ENCODE data around the gene ITGA2.
"Not testable (repeated sequence)": the region's sequence is repeated elsewhere in the genome, so short reads cannot be mapped to it uniquely, and the experiment has no call there.

The ITGA2 gene

GRCh38 chr5:52989025-52989780 lies at the start of gene ITGA2:
TSS of gene ITGA2 (plus strand) at chr5:52989352. CDS start at chr5:52989469, 117 bp downstream.
- DNase-seq (ENCODE audit: low spot score): peak; percentile 73

GRCh38 chr5:52943285-52943684 lies 45.9 kb upstream of the ITGA2 start:
- DNase-seq (ENCODE audit: low spot score): no peak

- DNase-seq (ENCODE audit: low spot score): no peak
These were observed 45.3 kb upstream of the ITGA2 start for GRCh38 chr5:52943808-52944207.

- no peak for DNase-seq (ENCODE audit: low spot score)
These were observed 44.1 kb upstream of the ITGA2 start for GRCh38 chr5:52945040-52945439.

GRCh38 chr5:52947208-52947607 lies 41.9 kb upstream of the ITGA2 start:
- DNase-seq (ENCODE audit: low spot score): no peak

- no peak for DNase-seq (ENCODE audit: low spot score)
These were observed 41.3 kb upstream of the ITGA2 start for GRCh38 chr5:52947851-52948250.

- no peak for DNase-seq (ENCODE audit: low spot score)
These were observed 40.6 kb upstream of the ITGA2 start for GRCh38 chr5:52948418-52949076.

- DNase-seq (ENCODE audit: low spot score): no peak
These were observed 38.5 kb upstream of the ITGA2 start for GRCh38 chr5:52950686-52951085.

- no peak for DNase-seq (ENCODE audit: low spot score)
These were observed 36.7 kb upstream of the ITGA2 start for GRCh38 chr5:52952483-52952882.

GRCh38 chr5:52956014-52956413 lies 33.1 kb upstream of the ITGA2 start:
- DNase-seq (ENCODE audit: low spot score): no peak

GRCh38 chr5:52956915-52957747 lies 32.0 kb upstream of the ITGA2 start:
- DNase-seq (ENCODE audit: low spot score): no peak

- no peak for DNase-seq (ENCODE audit: low spot score)
These were observed 27.9 kb upstream of the ITGA2 start for GRCh38 chr5:52961274-52961681.

- no peak for DNase-seq (ENCODE audit: low spot score)
These were observed 25.5 kb upstream of the ITGA2 start for GRCh38 chr5:52963636-52964035.

GRCh38 chr5:52964138-52964537 lies 25.0 kb upstream of the ITGA2 start:
- no peak for DNase-seq (ENCODE audit: low spot score)

GRCh38 chr5:52976157-52976556 lies 13.0 kb upstream of the ITGA2 start:
- not testable (repeated sequence) for DNase-seq (ENCODE audit: low spot score)

- no peak for DNase-seq (ENCODE audit: low spot score)
These were observed 11.8 kb upstream of the ITGA2 start for GRCh38 chr5:52977264-52977897.

GRCh38 chr5:52981507-52981906 lies 7.6 kb upstream of the ITGA2 start:
- no peak for DNase-seq (ENCODE audit: low spot score)

GRCh38 chr5:52983731-52984636 lies 5.2 kb upstream of the ITGA2 start:
- DNase-seq (ENCODE audit: low spot score): no peak

- DNase-seq (ENCODE audit: low spot score): no peak
These were observed 3.8 kb upstream of the ITGA2 start for GRCh38 chr5:52985306-52985705.

- DNase-seq (ENCODE audit: low spot score): no peak
These were observed 1.3 kb upstream of the ITGA2 start for GRCh38 chr5:52987711-52988331.

Data from left forelimb (tissue), 1 donor.